MM.1S (cell line): Measurements from ENCODE around the gene MCM9.

Experiments
- DNase-seq: peaks from one replicate; pipeline ENCODE4 v3.0.0-alpha.2; 2015
- H2AFZ ChIP-seq: fragments of 300-600 bp; sonication (generic); 2 replicates; pipeline ENCODE4 v1.6.0; 2016; ENCODE audit warnings: antibody characterized with exemption, low read length
- H3F3A ChIP-seq: fragments of 300-600 bp; sonication (generic); 2 replicates; pipeline ENCODE4 v1.6.1; 2016; ENCODE audit warnings: mild to moderate bottlenecking, antibody characterized with exemption, low read length, moderate library complexity, mixed read lengths; ENCODE audit not compliant: insufficient read depth
- H3K27ac ChIP-seq: fragments of 300-600 bp; sonication (generic); 2 replicates; pipeline ENCODE4 v1.5.1; 2016; ENCODE audit warnings: mild to moderate bottlenecking, low read length
- H3K27me3 ChIP-seq: fragments of 300-600 bp; sonication (generic); replicated peaks from 2 replicates; pipeline ENCODE4 v1.6.0; 2016; ENCODE audit warnings: low read length; ENCODE audit not compliant: insufficient read depth
- H3K36me3 ChIP-seq: fragments of 300-600 bp; sonication (generic); replicated peaks from 2 replicates; pipeline ENCODE4 v1.6.1; 2016; ENCODE audit warnings: mild to moderate bottlenecking, low read length, mixed read lengths; ENCODE audit not compliant: insufficient read depth
- H3K4me1 ChIP-seq: fragments of 300-600 bp; sonication (generic); 2 replicates; pipeline ENCODE4 v1.6.1; 2016; ENCODE audit warnings: low read length, mixed read lengths
- H3K4me2 ChIP-seq: fragments of 300-600 bp; sonication (generic); 2 replicates; pipeline ENCODE4 v1.6.0; 2016; ENCODE audit warnings: low read depth, low read length
- H3K4me3 ChIP-seq: fragments of 300-600 bp; sonication (generic); 2 replicates; pipeline ENCODE4 v1.5.1; 2016; ENCODE audit warnings: low read length, mixed read lengths
- H3K79me2 ChIP-seq: fragments of 300-600 bp; sonication (generic); 2 replicates; pipeline ENCODE4 v1.6.1; 2016; ENCODE audit warnings: mixed run types, low read length, mixed read lengths
- H3K9ac ChIP-seq: fragments of 300-600 bp; sonication (generic); 2 replicates; pipeline ENCODE4 v1.6.1; 2016; ENCODE audit warnings: low read length, mixed read lengths
- H3K9me2 ChIP-seq: fragments of 300-600 bp; sonication (generic); replicated peaks from 2 replicates; pipeline ENCODE4 v1.6.1; 2016; ENCODE audit warnings: mild to moderate bottlenecking, low read length, mixed read lengths; ENCODE audit not compliant: insufficient read depth
- H3K9me3 ChIP-seq: fragments of 300-600 bp; sonication (generic); replicated peaks from 2 replicates; pipeline ENCODE4 v1.6.1; 2016; ENCODE audit warnings: mild to moderate bottlenecking, low read length, mixed read lengths; ENCODE audit not compliant: insufficient read depth
- H4K20me1 ChIP-seq: fragments of 300-600 bp; sonication (generic); 2 replicates; pipeline ENCODE4 v1.6.1; 2016; ENCODE audit warnings: mild to moderate bottlenecking, low read length, moderate library complexity, mixed read lengths; ENCODE audit not compliant: insufficient read depth
- CTCF ChIP-seq: fragments of 300-600 bp; sonication (generic); IDR thresholded peaks from 2 replicates; pipeline ENCODE4 v1.5.1; 2016; ENCODE audit warnings: antibody characterized with exemption, low read length, mixed read lengths
- EZH2 ChIP-seq: fragments of 300-600 bp; sonication (generic); optimal IDR thresholded peaks from 2 replicates; pipeline ENCODE3; 2017; ENCODE audit warnings: low read depth, mild to moderate bottlenecking, antibody characterized with exemption, low read length, mixed read lengths
- EZH2phosphoT487 ChIP-seq: fragments of 300-600 bp; sonication (generic); IDR thresholded peaks from 2 replicates; pipeline ENCODE4 v1.6.1; 2018; ENCODE audit warnings: antibody characterized with exemption, low read length

MCM9 gene

GRCh38 chr6:118923035-118923434 lies 11.9 kb downstream of the MCM9 start:
- H3K36me3 ChIP-seq, result peaks cover 5% of the 10 kb centered on the region; the same call in 1 of the 2 replicates

DNA sequence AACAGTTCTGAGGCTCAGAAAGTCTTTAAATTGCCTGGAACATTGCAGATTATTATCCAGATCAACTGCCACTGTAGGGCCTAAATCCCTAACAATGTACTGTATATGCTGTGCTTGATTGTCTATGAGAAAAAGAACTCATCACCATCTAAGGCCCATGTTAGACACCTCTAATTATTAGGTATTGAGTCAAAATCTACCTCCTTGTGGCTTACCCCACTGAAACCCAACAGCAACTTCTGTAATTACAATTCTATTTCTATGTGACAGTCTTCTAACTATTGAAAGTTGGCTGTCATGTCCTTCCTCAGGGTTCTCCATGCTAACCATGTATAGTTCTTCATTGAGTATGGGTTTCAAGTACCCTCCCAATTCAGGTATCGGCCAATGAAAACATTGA lies 13.9 kb downstream of the MCM9 start:
- H3K79me2 ChIP-seq, result no peaks in the 10 kb centered on the region
- H3F3A ChIP-seq, result no peaks in the 10 kb centered on the region
- H3K27ac ChIP-seq, result no peak overlapping the region
- H3K4me1 ChIP-seq, result no peaks in the 10 kb centered on the region
- no peaks in the 10 kb centered on the region for H3K9me2 ChIP-seq
- H4K20me1 ChIP-seq, result no peaks in the 10 kb centered on the region
- no peak for DNase-seq
- no peak overlapping the region for H3K4me2 ChIP-seq
- peaks cover 9% of the 10 kb centered on the region; the same call in 1 of the 2 replicates for H3K36me3 ChIP-seq
- H3K27me3 ChIP-seq, result no peaks in the 10 kb centered on the region
- no peaks in the 10 kb centered on the region for H3K9me3 ChIP-seq
- no peak overlapping the region for H2AFZ ChIP-seq
- no peak overlapping the region for H3K4me3 ChIP-seq
- H3K9ac ChIP-seq, result no peak overlapping the region
- TF ChIP-seq EZH2phosphoT487 (no peak), CTCF (no peak), EZH2 (no peak)

More at GRCh38 chr6:118923035-118923434, 11.9 kb downstream of the MCM9 start:
- Histone ChIP-seq H4K20me1 (no peaks in the 10 kb centered on the region), H2AFZ (no peak overlapping the region), H3K4me3 (no peak overlapping the region), H3K9me2 (no peaks in the 10 kb centered on the region), H3K27ac (no peak overlapping the region), H3F3A (no peaks in the 10 kb centered on the region), H3K4me1 (no peaks in the 10 kb centered on the region), H3K79me2 (no peaks in the 10 kb centered on the region), H3K9me3 (no peaks in the 10 kb centered on the region), H3K4me2 (no peak overlapping the region), H3K9ac (no peak overlapping the region), H3K27me3 (no peaks in the 10 kb centered on the region)
- TF ChIP-seq CTCF, result no peak
- no peak for TF ChIP-seq EZH2phosphoT487
- no peak for TF ChIP-seq EZH2
- DNase-seq, result no peak

DNA sequence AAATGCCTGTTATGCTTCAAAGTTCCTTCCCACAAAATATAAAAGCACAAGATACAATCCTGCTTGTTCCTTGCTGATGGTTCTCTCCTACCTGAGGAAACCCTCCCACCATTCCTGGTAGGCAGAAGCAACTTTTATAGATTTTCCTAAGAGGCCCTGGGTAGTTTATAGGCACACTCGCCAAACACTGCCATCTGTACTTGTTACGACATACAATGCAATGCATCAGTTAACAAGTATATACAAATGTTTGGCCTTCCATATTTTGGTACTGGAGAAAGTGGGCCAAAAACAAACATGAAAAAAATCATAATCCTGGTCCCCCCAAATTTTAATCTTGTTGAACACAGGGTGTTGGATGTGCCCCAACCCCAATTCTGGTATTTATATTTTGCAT lies 16.6 kb downstream of the MCM9 start:
- Histone ChIP-seq H2AFZ (no peak overlapping the region), H4K20me1 (no peaks in the 10 kb centered on the region), H3K9me2 (no peaks in the 10 kb centered on the region), H3K9me3 (no peaks in the 10 kb centered on the region), H3K4me3 (no peak overlapping the region), H3K79me2 (no peaks in the 10 kb centered on the region), H3F3A (no peaks in the 10 kb centered on the region), H3K4me2 (no peak overlapping the region), H3K27me3 (no peaks in the 10 kb centered on the region), H3K36me3 (peaks cover 9% of the 10 kb centered on the region; the same call in 1 of the 2 replicates), H3K4me1 (no peaks in the 10 kb centered on the region), H3K27ac (no peak overlapping the region), H3K9ac (no peak overlapping the region)
- TF ChIP-seq EZH2phosphoT487 (no peak), EZH2 (no peak), CTCF (no peak)
- DNase-seq, result no peak
